ENCODE data around the gene ZNF367.
"Not testable (repeated sequence)": the region's sequence is repeated elsewhere in the genome, so short reads cannot be mapped to it uniquely, and the experiment has no call there.

The ZNF367 gene

DNA sequence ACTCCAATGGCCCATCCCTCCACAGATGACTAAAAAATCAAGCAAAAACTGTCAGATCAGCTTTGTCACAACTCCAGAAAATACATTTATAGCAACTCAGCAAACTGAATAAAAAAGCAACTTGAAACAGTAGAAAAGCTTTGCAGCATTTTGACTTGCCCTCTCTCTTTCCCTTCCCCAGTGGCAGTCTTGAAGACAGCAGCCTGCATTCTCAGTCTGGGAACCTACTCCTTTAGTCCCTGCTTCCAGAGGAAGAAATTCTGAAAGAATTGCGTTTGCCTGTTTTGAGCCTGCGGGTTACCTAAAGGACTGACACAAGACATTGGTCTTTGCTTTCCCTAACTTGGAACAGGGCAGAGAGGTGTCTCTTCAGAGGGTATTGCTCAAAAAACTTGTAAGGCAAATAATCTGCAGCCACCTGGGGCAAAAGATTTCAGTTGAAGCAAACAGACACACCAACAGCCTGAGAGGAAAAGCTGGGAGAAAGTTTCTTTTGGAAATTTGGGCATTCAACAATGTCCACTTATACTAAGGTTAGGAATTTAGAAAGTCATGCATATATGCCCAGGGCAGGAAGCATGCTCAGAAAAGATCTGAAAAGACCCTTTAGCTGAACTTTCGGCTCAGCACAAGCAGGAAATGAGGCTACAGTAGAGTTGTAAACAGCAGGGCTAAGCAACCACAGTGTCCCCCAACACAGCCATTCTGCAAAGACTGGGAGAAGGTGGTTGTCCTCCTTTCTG lies 19.4 kb downstream of the ZNF367 start:
- no peak for DNase-seq

DNA sequence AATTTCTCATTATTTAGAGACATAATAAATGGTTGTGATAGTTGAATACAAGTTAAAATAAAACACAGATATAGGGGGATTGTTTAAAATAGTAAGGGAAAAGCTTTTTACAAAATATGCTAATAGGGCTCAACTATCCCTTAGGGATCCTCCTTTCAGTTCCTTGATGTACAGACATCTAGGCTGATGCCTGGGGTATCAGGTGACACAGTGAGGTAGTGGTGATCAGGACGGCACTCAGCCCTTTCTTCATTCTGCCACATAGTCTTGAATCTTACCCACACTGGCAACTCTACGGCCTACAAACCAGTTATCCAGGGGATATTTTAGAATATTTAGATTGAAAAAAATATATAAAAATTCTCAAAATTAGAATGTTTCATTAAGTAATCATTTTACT lies 22.2 kb downstream of the ZNF367 start:
- DNase-seq = no peak

DNA sequence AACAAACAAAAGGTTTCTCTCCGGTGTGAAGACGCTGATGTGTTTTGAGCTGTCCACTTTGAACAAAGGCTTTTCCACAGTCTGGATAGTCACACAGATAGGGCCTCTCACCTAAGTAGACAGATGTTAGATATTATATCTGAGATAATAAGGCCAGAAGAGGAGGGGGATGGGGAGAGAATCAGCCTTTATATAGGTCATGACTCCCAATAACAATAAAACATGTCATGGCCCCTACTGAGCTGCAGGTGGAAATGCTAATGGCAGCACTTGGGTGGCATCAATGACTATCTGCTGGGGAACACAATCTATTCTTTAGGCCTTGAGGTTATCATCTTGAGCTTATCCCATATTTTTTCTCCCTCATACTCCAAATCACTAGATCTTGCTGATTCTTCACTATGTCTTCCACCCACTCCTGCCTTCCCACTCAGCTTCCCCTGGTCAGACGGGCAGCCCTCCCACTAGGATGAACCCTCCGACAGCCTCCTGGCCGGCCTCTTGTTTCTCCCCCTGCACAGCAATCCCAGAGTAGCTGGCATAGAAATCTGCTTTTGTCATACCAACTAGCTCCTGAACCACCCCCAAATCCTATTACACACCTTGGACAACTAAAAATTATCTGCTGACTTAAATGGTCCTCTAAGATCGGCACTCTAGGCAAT lies 23.2 kb downstream of the ZNF367 start:
- DNase-seq = no peak

DNA sequence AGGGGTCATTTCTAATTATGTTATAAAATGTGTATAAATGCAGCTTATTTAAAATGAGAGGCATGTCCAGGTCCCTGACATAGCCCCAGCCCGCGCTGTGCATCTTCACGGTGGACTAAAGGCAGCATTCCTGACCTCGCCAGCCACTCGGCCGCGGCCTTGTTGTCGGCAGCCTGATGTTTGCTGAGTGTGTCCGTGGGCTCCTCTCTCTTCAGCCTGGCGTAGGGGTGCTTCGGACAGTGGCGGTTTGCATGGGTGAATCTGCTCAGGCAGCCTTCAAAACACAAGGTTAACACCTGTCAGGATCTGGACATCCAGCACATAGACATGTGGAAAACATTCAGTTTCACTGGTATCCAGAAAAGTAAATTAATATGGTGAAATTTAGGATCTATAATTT lies 25.9 kb downstream of the ZNF367 start:
- DNase-seq = no peak

DNA sequence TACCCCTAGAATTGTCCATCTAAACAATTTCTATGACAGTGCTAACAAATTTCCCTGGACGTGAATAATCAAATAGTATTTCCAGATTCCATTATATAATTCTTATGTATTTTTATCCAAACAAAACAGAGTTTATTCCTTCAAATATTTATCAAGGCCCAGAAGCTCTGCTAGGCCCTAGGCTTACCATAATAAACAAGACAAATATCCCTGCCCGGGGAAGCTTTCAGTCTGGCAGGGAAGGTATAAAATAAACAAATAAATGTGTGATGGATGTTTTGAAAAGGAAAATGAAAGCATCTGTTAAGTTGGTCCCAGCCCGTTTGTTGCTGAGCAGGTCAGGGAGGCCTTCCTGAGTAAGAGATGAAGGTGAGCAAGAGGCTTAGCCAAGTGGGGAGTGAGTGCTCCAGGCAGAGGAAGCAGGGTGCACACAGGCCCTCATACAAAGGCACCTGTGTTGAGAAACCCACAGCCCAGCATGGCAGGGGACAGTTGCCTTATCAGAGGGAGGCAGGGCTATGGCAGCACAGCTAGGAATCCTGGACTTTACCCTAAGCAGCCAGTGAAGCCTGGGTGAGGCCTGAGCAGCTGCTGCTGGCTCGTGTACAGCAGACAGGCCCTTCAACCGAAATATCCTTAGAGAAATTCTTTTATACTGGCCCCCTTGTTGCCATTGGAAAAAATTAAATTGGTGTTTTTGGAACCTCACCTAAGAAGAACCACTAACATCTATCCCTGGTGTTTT lies 27.0 kb downstream of the ZNF367 start:
- no peak for DNase-seq

DNA sequence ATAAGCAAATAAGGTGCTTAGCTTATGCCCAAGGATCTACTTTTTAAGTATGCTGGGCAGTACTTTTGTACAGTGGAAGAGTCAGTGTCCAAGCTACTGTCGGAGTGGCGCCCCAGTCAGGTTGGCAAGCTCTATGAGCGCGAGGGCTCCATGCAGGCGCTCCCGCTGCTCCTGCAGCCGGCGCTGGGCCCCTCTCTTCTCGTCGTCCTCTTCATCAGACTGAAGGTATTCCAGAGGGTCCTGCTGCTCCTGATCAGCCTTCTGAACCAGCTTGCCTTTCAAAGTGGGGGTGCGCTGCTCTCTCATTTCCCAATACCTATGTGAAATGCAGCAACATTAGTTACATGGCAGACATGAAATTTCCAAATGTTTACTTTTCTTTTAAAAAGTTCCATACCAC lies 30.0 kb downstream of the ZNF367 start:
- no peak for DNase-seq

DNA sequence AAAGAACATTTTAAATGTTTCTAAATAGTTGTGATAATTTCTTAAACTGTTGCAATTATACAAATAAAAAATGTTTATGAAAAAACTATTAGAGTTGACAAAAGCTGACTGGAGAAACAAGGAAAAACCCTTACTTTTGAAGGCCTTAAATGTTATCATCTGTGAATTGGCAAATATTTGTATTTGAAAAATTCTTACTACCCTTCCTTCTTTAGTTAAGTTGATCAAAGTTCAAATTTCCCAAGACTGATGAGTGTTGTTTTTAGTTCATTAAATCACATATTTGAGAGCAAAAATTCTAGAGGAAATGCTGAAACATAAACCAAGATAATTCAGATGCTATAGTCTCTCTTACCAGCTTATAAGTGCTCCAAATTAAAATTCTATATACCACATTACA lies 32.0 kb downstream of the ZNF367 start:
- no peak for DNase-seq

DNA sequence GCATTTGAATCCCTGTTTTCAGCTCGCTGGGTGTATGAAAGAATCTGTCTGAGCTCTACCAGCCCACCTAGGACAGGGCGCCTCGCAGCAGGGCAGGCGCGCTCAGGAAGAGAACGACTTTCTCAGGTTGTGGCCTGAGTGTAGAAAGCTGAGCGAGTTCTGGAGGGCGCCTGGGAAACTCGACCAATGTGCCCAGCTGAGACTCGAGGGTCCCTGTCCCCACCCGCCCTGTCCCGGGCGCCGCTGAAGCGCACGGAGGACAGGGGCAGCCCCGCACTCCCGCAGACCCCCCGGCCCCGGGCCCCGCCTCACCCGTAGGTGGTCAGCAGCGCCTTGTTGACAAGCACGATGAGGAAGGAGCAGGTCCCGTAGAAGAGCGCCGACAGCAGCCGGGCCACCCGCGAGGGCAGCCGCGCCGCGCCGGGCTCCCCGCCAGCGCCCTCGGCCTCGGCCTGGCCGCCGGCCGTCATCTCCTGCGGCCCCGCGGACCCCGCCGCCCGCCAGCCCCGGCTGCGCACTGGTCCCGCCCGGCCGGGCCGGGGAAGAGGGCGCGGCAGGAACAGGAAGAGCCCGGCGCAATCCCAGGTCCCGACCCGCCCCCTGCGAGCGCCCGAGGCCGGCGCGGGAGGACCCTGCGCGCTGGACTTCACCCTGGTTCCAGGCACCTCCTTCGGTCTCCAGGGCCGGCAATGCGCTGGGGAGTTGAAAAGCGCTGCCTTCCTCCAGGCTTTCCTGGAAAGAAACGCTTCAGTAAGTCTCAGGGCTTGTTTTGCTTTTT lies 34.8 kb downstream of the ZNF367 start, which contains the start of gene SLC35D2:
SLC35D2 (minus strand) TSS at position 547 of the 778 bp plus-strand sequence; CDS start at position 470, 77 bp downstream.
- no peak for DNase-seq

DNA sequence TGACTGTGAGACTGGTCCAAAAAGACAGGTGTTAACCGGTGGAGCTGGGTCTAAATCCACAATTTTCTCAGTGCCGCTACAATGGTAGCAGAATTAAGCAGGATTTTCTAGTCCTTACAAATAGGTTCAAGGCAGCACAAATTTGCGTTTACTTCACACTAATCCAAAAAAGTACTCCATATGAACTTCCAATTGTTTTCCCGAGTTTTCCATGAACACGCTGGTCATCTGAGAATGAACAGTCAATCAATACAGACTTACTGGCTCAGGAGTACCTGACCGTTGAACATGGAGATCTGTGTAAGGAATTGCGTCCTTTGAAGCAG lies 35.4 kb downstream of the ZNF367 start:
- DNase-seq = no peak

DNA sequence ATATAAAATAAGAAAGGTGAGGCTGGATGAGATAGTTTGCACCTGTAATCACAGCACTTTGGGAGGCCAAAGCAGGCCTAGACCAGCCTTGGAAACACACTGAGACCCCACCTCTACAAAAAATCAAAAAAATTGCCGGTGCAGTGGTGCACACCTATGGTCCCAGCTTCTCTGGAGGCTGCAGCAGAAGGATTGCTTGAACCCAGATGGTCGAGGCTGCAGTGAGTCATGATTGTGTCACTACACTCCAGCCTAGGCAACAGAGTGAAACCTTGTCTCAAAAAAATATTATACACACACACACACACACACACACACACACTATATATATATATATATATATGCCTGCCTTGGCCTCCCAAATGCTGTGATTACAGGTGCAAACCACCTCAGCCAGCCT lies 36.0 kb downstream of the ZNF367 start:
- no peak for DNase-seq

DNA sequence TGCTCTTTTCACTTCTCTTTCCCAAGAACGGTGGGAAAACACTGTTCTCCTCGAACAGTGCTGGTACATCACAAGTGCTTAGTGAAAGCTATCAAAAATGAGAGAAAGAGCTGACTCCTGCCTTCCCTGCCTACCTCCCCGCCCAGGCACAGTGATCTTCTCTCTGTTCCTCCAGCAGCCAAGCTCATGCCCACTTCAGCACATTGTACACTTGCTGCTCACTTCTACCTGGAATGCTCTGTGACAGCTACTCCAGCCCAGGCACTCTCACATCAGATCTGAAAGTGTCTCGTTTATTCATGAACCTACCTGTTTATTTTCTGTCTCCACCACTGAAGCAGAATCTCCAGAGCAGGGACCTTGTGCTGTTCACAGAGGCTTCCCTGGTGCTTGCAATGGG lies 36.5 kb downstream of the ZNF367 start:
- no peak for DNase-seq

DNA sequence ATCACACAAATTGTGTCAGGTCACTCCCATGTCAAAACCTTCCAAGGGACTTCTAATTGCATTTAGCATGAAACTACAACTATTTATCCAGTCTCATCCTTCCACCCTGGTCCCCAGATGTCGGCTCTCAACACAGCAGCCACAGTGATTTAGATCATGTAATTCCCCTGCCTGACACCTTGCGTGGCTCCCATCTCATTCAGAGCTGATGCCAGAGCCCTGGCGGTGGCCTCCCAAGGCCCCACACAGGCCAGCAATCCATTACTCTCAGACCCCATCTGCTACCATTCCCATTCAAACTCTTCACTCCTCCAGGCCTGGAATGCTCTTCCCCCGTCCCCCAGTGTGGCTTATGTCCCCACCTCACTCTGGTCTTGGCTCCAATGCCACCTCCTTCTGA lies 37.0 kb downstream of the ZNF367 start:
- DNase-seq = no peak

DNA sequence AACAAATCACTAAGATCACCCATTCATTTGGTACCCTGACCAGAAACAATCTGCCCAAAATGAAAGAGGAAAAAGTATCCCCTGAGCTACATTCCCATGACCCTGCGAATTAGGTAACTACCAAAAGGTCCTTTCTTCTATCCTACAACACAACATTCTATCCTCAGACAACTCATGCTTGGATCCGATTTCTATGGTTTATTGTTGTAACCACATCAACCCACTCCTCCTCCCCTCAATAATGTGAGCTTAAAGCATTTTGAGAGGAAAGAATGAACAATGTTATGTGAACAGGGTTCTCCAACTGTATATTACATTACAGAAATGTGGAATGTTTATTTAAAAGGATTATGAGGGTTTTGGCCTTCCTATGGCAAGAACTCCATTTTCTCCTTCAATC lies 38.7 kb downstream of the ZNF367 start:
- no peak for DNase-seq

DNA sequence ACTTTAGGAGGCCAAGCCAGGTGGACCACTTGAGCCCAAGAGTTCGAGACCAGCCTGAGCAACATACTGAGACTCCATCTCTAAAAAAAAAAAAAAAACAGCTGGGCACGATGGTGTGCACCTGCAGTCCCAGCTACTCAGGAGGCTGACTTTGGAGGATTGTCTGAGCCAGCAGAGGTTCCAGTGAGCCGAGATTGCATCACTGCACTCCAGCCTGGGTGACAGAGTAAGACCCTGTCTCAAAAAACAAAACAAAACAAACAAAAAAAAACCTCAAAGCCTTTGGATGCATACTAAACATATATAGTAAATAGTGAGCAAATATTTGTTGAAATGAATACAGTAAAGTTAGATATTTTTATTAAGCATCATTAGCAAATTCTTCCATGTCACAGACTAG lies 40.0 kb downstream of the ZNF367 start:
- DNase-seq = no peak

DNA sequence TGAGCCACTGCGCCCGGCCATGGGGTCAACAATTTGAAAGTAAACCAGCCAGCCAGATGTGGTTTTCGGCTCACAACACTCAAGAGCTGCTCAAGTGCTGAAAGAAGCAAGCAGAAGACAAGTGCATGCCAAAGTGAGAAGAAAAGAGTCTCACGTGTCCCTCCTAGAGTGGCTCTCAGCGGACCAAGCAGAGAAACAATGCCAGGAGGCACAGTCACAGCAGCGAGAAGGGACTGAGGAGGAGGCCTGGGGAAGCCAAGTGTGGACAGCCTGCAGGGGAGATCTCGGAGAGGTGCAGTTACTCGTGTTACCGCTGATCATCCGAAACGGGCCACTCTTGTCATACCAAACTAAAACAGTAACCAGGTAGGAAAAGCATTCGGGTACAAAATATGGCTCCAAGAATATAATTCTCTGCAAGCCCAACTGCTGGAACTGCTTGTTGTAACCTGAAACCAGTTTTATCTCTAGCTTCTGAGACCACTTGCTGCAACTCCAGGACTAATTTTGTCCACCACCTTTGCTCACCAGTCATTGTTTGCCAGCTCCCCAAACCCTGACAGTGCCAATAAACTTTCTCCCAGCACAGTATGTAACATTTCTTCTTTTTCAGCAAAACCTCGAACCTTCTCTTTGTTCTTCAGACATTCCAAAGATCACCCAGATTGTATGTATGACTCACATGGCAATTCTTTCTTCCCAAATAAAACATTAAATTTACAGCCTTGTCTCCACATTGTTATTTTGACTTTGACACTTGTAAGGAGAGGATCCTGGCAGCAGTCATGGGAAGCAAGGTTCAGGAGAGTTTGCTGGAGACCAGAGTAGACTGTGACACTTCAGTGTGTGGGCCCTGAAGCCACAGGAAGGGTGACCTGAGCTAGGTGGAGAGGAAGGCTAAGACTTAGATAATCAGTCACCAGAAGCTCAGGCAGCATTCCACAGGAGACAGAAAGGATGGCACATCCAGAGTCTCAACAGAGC lies 41.0 kb downstream of the ZNF367 start:
- DNase-seq = no peak

DNA sequence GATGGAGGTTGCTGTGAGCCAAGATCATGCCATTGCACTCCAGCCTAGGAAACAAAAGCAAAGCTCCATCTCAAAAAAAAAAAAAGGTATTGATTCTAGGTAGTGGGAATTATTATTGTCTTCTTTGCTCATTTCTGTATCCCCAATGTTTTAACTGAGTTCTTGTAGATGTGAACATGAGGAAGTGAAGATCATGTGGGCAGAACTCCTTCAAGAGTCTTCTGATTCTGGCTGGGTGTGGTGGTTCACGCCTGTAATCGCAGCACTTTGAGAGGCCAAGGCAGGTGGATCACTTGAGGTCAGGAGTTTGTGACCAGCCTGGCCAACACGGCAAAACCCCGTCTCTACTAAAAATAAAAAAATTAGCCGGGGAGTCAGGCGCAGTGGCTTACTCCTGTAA lies 42.7 kb downstream of the ZNF367 start:
- DNase-seq = not testable (repeated sequence)

DNA sequence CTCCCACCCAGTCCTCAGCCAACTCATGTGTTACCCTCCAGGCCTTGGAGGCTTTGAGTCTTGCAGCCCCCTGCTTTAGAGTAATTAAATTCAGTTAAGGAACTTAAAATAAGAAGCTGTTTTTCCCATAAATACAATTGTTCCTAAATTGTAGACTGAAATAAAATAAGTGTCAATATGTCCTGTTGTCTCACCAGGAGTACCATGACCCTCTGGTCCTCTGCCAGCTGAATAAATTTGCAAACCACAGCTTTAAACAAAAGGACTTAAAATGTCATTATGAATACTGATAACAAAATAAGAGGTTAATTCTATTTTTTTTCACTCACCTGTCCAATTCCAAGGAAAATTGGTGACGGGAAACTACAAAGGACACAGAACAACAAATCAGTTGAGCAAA lies 50.2 kb downstream of the ZNF367 start:
- no peak for DNase-seq

DNA sequence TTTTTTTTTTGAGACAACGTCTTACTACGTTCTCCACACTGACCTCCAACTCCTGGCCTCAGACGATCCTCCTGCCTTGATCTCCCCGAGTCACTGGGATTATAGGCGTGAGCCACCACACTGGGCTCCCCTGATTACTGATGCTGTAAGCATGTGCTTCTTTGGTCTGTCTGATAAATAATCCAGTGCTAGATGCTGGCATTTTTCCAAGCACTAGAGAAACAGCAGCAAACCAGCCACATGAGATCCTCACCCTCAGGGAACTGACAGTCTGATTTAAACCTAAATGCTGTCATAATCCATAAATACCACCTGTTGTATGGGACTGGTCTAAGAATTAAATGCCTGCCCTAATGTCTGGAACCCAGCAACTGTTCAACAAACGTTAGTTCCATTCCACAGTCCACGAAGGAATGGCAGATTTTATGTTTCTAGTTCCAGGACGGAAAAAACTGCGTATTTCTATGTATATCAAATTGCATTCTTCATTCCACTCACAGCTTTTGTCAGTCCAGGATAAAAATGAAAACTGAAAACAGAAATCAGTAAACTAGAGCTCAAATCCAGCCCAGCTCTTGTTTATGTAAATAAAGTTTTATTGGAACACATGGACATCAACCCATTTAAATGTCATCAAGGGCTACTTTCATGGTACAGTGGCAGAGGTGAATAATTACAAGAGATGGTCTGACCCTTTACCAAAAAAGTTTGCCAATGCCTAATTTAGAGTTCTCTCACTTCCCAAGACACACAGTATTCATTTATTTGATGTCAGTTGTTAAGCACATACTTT lies 54.8 kb downstream of the ZNF367 start:
- no peak for DNase-seq

DNA sequence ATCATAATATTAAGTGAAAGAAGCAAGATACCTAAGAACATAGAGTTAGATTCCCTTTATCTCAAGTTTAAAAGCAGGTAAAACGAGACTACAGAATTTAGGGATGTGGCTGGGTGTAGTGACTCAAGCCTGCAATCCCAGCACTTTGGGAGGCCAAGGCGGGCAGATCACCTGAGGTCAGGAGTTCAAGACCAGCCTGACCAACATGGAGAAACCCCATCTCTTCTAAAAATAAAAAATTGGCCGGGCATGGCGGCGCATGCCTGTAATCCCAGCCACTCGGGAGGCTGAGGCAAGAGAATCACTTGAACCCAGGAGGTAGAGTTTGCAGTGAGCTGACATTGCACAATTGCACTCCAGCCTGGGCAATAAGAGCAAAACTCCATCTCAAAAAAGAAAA lies 56.1 kb downstream of the ZNF367 start:
- not testable (repeated sequence) for DNase-seq

DNA sequence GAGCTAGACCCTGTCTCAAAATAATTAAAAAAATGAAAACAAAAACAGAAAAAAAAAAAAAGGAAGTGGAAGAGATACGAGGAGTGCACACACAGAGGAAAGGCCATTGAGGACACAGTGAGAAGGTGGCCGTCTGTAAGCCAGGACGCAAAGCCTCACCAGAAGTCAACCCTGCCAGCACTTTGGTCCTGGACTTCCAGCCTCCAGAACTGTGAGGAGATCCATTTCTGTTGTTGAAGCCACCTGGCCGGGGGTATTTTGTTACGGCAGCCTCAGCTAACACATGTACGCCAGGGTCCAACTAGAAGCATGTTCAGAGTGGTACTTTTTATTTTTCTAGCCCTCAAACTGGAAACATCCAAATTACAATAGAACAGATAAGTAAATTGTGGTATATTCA lies 56.5 kb downstream of the ZNF367 start:
- DNase-seq = no peak

DNA sequence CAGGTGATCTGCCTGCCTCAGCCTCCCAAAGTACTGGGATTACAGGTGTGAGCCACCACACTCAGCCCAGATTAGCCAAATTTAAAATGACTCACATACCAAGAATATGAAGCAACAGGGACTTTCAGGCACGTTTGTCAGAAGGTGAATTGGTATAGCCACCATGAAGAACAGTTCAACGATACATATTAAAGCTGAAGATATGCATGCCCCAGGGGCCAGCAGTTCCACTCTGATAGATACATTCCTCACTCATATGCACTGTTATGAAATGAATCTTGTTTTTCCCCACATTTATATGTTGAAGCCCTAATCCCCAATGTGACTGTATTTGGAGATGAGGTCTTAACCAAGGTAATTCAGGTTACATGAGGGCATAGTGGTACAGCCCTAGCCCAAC lies 57.2 kb downstream of the ZNF367 start:
- no peak for DNase-seq

All from cerebellar nuclear complex (tissue), 1 donor.